HepG2 (cell line): ENCODE results near the gene BBS1. TPM values are rescaled to one million over a fixed set of nuclear protein-coding genes. Genes with fewer than 3 reads are reported as not detected.

Source experiments
- ATF5 ChIP-seq: sonication (generic); formaldehyde crosslinking; IDR thresholded peaks from 2 replicates; pipeline ENCODE4 v1.4.0; 2020; ENCODE audit warnings: mild to moderate bottlenecking, low read depth, missing genetic modification reagents
- BCL3 ChIP-seq: sonication (generic); formaldehyde crosslinking; IDR thresholded peaks from 2 replicates; pipeline ENCODE4 v1.5.1; 2020; ENCODE audit warnings: mild to moderate bottlenecking, missing genetic modification reagents, moderate library complexity
- BORCS8-MEF2B ChIP-seq: sonication (generic); formaldehyde crosslinking; IDR thresholded peaks from 2 replicates; pipeline ENCODE4 v1.8.0; 2022; ENCODE audit warnings: mild to moderate bottlenecking, missing genetic modification reagents
- FOXO1 ChIP-seq: sonication (generic); formaldehyde crosslinking; IDR thresholded peaks from 2 replicates; pipeline ENCODE4 v1.4.0; 2020; ENCODE audit warnings: missing genetic modification reagents
- GFI1 ChIP-seq: sonication (generic); formaldehyde crosslinking; IDR thresholded peaks from 2 replicates; pipeline ENCODE4 v1.5.0; 2020; ENCODE audit warnings: missing genetic modification reagents, mild to moderate bottlenecking, borderline replicate concordance
- GTF2F1 ChIP-seq: fragments of 150-350 bp; IDR thresholded peaks from 2 replicates; pipeline ENCODE4 v1.6.1; 2014; ENCODE audit warnings: low read length
- HBP1 ChIP-seq: IDR thresholded peaks from 2 replicates; pipeline ENCODE4 v1.6.1; 2016; ENCODE audit warnings: low read depth, control low read depth
- HHEX ChIP-seq: IDR thresholded peaks from 2 replicates; pipeline ENCODE4 v1.6.1; 2016; ENCODE audit warnings: control low read depth
- PHF5A ChIP-seq: IDR thresholded peaks from one replicate; pipeline ENCODE4 v1.6.1; 2018; ENCODE audit warnings: low read depth, missing genetic modification reagents; ENCODE audit not compliant: unreplicated experiment
- TBX3 ChIP-seq: fragments of 450-650 bp; IDR thresholded peaks from 2 replicates; pipeline ENCODE4 v1.6.1; 2017; ENCODE audit warnings: antibody characterized with exemption, mild to moderate bottlenecking, inconsistent platforms, borderline replicate concordance
- ZBTB37 ChIP-seq: sonication (generic); formaldehyde crosslinking; IDR thresholded peaks from 2 replicates; pipeline ENCODE4 v1.4.0; 2020; ENCODE audit warnings: mild to moderate bottlenecking, missing genetic modification reagents
- ZFP41 ChIP-seq: sonication (generic); formaldehyde crosslinking; IDR thresholded peaks from 2 replicates; pipeline ENCODE4 v1.4.0; 2020; ENCODE audit warnings: mild to moderate bottlenecking, missing genetic modification reagents, borderline replicate concordance
- ZNF121 ChIP-seq: sonication (generic); formaldehyde crosslinking; IDR thresholded peaks from 2 replicates; pipeline ENCODE4 v1.5.0; 2020; ENCODE audit warnings: mild to moderate bottlenecking, missing genetic modification reagents
- ZNF256 ChIP-seq: sonication (generic); formaldehyde crosslinking; conservative IDR thresholded peaks from 2 replicates; pipeline ENCODE4 v1.4.0; 2020; ENCODE audit warnings: missing genetic modification reagents
- ZNF276 ChIP-seq: sonication (generic); formaldehyde crosslinking; IDR thresholded peaks from 2 replicates; pipeline ENCODE4 v1.4.0; 2020; ENCODE audit warnings: mild to moderate bottlenecking, low read depth, missing genetic modification reagents
- ZNF460 ChIP-seq: sonication (generic); formaldehyde crosslinking; IDR thresholded peaks from 2 replicates; pipeline ENCODE4 v1.5.1; 2020; ENCODE audit warnings: missing genetic modification reagents, mild to moderate bottlenecking, borderline replicate concordance
- ZNF547 ChIP-seq: sonication (generic); formaldehyde crosslinking; IDR thresholded peaks from 2 replicates; pipeline ENCODE4 v1.5.1; 2020; ENCODE audit warnings: mild to moderate bottlenecking, missing genetic modification reagents
- ZNF607 ChIP-seq: sonication (generic); formaldehyde crosslinking; IDR thresholded peaks from 2 replicates; pipeline ENCODE4 v1.5.1; 2020; ENCODE audit warnings: missing genetic modification reagents, mild to moderate bottlenecking, borderline replicate concordance
- ZNF615 ChIP-seq: sonication (generic); formaldehyde crosslinking; IDR thresholded peaks from 2 replicates; pipeline ENCODE4 v1.5.0; 2020; ENCODE audit warnings: mild to moderate bottlenecking, missing genetic modification reagents, borderline replicate concordance
- ZNF660 ChIP-seq: sonication (generic); formaldehyde crosslinking; IDR thresholded peaks from 2 replicates; pipeline ENCODE4 v1.5.1; 2020; ENCODE audit warnings: mild to moderate bottlenecking, low read depth, missing genetic modification reagents, borderline replicate concordance
- ZUFSP ChIP-seq: sonication (generic); formaldehyde crosslinking; IDR thresholded peaks from 2 replicates; pipeline ENCODE4 v1.9.0; 2021; ENCODE audit warnings: missing genetic modification reagents, mild to moderate bottlenecking, borderline replicate concordance
- polyA plus RNA-seq, 8 experiments: library from polyadenylated mRNA; depleted of rRNA in 3 of 8; stranded (reverse) in 7 of 8; unstranded in 1 of 8; fragments of >200 nt; fragmentation: Illumina TruSeq in 4 of 8; extraction: Trizol in 4 of 8; gene quantifications; 2 replicates each; pipeline versions ENCODE4 v1.2.1 to v1.2.3, GENCODE V29; 2011 to 2016; ENCODE audit warnings: low read depth in 4 of 8, missing spikeins in 1 of 8, mixed read lengths in 1 of 8; ENCODE audit not compliant: insufficient read depth in 1 of 8
- total RNA-seq, 5 experiments: library from RNA; depleted of rRNA; stranded (reverse); fragments of >200 nt; fragmentation: Illumina TruSeq; extraction: Trizol; gene quantifications; 2 replicates each; pipeline ENCODE4 v1.2.3, GENCODE V29; 2016; ENCODE audit warnings: low read depth in 1 of 5

Gene BBS1
- total and polyA plus RNA-seq, 2 of the 13 experiments (the other 11 are each of a cell fraction or from before 2014, with no cell fraction given) = 11.7 to 14.1 TPM

- TF ChIP-seq BCL3 (CRISPR knock-in tag) (peak; percentile 38; the same call in 1 of the 2 replicates), ZNF547 (CRISPR knock-in tag) (no peak), GTF2F1 (no peak), GFI1 (CRISPR knock-in tag) (no peak), ZFP41 (no peak), ZNF276 (no peak), BORCS8-MEF2B (CRISPR knock-in tag) (peak; percentile 51; the same call in 1 of the 2 replicates), HHEX (CRISPR knock-in tag) (no peak), ZNF121 (CRISPR knock-in tag) (no peak), HBP1 (no peak), FOXO1 (CRISPR knock-in tag) (no peak), ZBTB37 (CRISPR knock-in tag) (no peak), ZNF256 (CRISPR knock-in tag) (no peak), ATF5 (CRISPR knock-in tag) (no peak), PHF5A (CRISPR knock-in tag) (no peak), TBX3 (no peak), ZNF660 (CRISPR knock-in tag) (no peak), ZNF460 (no peak), ZUFSP (CRISPR knock-in tag) (no peak), ZNF615 (CRISPR knock-in tag) (no peak), ZNF607 (CRISPR knock-in tag) (no peak)
Measured at GRCh38 chr11:66466225-66467033, 44.0 kb upstream of the BBS1 start, which contains the start of gene PELI3 (continued).
